ENCODE data around the gene SPAG9. TPM values are rescaled to one million over a fixed set of nuclear protein-coding genes. Genes with fewer than 3 reads are reported as not detected.

The SPAG9 gene
- total RNA-seq, 1 experiment from 2014 or later: 54.3 TPM

GRCh38 chr17:51010173-51010675 is 110.4 kb downstream of the SPAG9 start:
- Mint-ChIP-seq H3K27ac (peak overlapping the region in 1 of 3 experiments; percentile 81; a peak in 2 of 7 replicates), H3K4me1 (no peaks in the 10 kb centered on the region), H3K9me3 (no peaks in the 10 kb centered on the region), H3K36me3 (ENCODE audit: insufficient read depth in 1 of 3, low read depth in 3 of 3) (peaks cover 3 to 13% (median 12%) of the 10 kb centered on the region in 3 experiments; a peak in 6 of 7 replicates), H3K4me3 (no peak overlapping the region), H3K27me3 (ENCODE audit: low read depth) (no peaks in the 10 kb centered on the region)
- Histone ChIP-seq H3K23ac (ENCODE audit: insufficient read length, low read depth, low read length) (no peak overlapping the region), H4K20me1 (ENCODE audit: control insufficient read depth, insufficient read depth, insufficient read length) (no peaks in the 10 kb centered on the region), H3K9ac (ENCODE audit: extremely low read depth, insufficient read length, low read length) (no peak overlapping the region), H3K18ac (ENCODE audit: insufficient read length, low read depth, low read length) (no peak overlapping the region), H2BK5ac (ENCODE audit: insufficient read length, low read length) (no peak overlapping the region), H2BK15ac (ENCODE audit: low read depth, low read length) (no peak overlapping the region), H3K79me1 (ENCODE audit: insufficient read depth, low read depth, low read length, poor library complexity, severe bottlenecking) (no peaks in the 10 kb centered on the region), H3K23me2 (ENCODE audit: insufficient read length, low read depth, low read length, poor library complexity, severe bottlenecking) (no peaks in the 10 kb centered on the region), H3K79me2 (ENCODE audit: insufficient read depth, low read length) (no peaks in the 10 kb centered on the region), H4K8ac (replicated peaks; ENCODE audit: insufficient read length, low read depth, low read length) (no peak overlapping the region), H3K9me3 (ENCODE audit: control insufficient read depth, low read depth, low read length) (no peaks in the 10 kb centered on the region), H4K5ac (ENCODE audit: insufficient read length, low read depth, low read length) (no peak overlapping the region), H3T11ph (ENCODE audit: low read length) (no peak overlapping the region), H3K27me3 (ENCODE audit: insufficient read depth, low read length) (no peaks in the 10 kb centered on the region), H3K4me1 (ENCODE audit: insufficient read depth, low read length) (no peaks in the 10 kb centered on the region), H4K91ac (ENCODE audit: insufficient read length, low read depth, low read length) (no peak overlapping the region), H2AK5ac (ENCODE audit: insufficient read length, low read length) (no peak overlapping the region), H2BK120ac (ENCODE audit: low read depth, low read length, poor library complexity, severe bottlenecking) (no peak overlapping the region), H2BK12ac (ENCODE audit: insufficient read length, low read depth, low read length) (no peak overlapping the region), H3K56ac (ENCODE audit: insufficient read length, low read depth, low read length) (no peak overlapping the region), H2BK20ac (ENCODE audit: low read depth, low read length, poor library complexity, severe bottlenecking) (no peak overlapping the region), H3K4me2 (ENCODE audit: insufficient read depth, insufficient read length, low read length) (no peak overlapping the region), H2AFZ (ENCODE audit: low read length) (no peak overlapping the region), H3K4ac (ENCODE audit: low read depth, low read length) (no peak overlapping the region), H3K27ac (ENCODE audit: insufficient read length, low read depth, low read length) (no peak overlapping the region), H3K14ac (ENCODE audit: insufficient read depth, low read length) (no peak overlapping the region)
- WGBS (ENCODE audit: extremely low coverage, insufficient read length, low lambda C conversion rate): no CpG with 5 or more reads among the region's 1 CpG
- no peak for TF ChIP-seq CTCF (conservative IDR thresholded peaks at IDR 0.05)
- DNase-seq: no peak

Measured in H9 (cell line).